Activated CD8-positive, alpha-beta memory T cell treated with anti-CD3 and anti-CD28 coated beads, Interleukin-2, amount 50 U/mL, for 24 hours (primary cell): ENCODE measurements around the gene SLC5A10.

ENCODE experiments used
- DNase-seq: peaks from one replicate; pipeline ENCODE4 v3.0.0-alpha.2; 2020; ENCODE audit errors: extremely low read depth

The SLC5A10 gene

GRCh38 chr17:18964550-18964949 is 12.6 kb downstream of the SLC5A10 start:
- DNase-seq, result no peak

GRCh38 chr17:18965530-18966236 is 13.7 kb downstream of the SLC5A10 start:
- DNase-seq, result no peak

GRCh38 chr17:18966831-18967624 is 15.1 kb downstream of the SLC5A10 start:
- no peak for DNase-seq

- no peak for DNase-seq
Measured at GRCh38 chr17:18967916-18968315, 16.0 kb downstream of the SLC5A10 start.

- no peak for DNase-seq
Measured at GRCh38 chr17:18968345-18968744, 16.4 kb downstream of the SLC5A10 start.

GRCh38 chr17:18968945-18969887 is 17.3 kb downstream of the SLC5A10 start:
- no peak for DNase-seq

- no peak for DNase-seq
Measured at GRCh38 chr17:18970582-18971480, 18.9 kb downstream of the SLC5A10 start.

GRCh38 chr17:18971801-18972200 is 19.8 kb downstream of the SLC5A10 start:
- no peak for DNase-seq

- no peak for DNase-seq
Measured at GRCh38 chr17:18974407-18975149, 22.6 kb downstream of the SLC5A10 start.

GRCh38 chr17:18975597-18975996 is 23.6 kb downstream of the SLC5A10 start:
- no peak for DNase-seq

GRCh38 chr17:18976201-18976600 is 24.2 kb downstream of the SLC5A10 start:
- DNase-seq, result no peak

- DNase-seq, result no peak
Measured at GRCh38 chr17:18977021-18977420, 25.1 kb downstream of the SLC5A10 start.

GRCh38 chr17:18977646-18978045 is 25.7 kb downstream of the SLC5A10 start:
- DNase-seq, result no peak

GRCh38 chr17:18978050-18978449 is 26.1 kb downstream of the SLC5A10 start:
- no peak for DNase-seq

- DNase-seq, result no peak
Measured at GRCh38 chr17:18978655-18979054, 26.7 kb downstream of the SLC5A10 start.

GRCh38 chr17:18980682-18981334 is 28.8 kb downstream of the SLC5A10 start:
- DNase-seq, result no peak

- no peak for DNase-seq
Measured at GRCh38 chr17:18981335-18981641, 29.3 kb downstream of the SLC5A10 start.

- no peak for DNase-seq
Measured at GRCh38 chr17:18981642-18982424, 29.9 kb downstream of the SLC5A10 start.
